HG03097 (cell line): ENCODE results near the gene ZSWIM4.
"Not testable (repeated sequence)": the region's sequence is repeated elsewhere in the genome, so short reads cannot be mapped to it uniquely, and the experiment has no call there.

Source experiments
- ATAC-seq: cut with Tn5 transposase; IDR thresholded peaks from one replicate; pipeline ENCODE4 v1.9.1; 2021; ENCODE audit not compliant: unreplicated experiment, low FRiP score

ZSWIM4 gene

DNA sequence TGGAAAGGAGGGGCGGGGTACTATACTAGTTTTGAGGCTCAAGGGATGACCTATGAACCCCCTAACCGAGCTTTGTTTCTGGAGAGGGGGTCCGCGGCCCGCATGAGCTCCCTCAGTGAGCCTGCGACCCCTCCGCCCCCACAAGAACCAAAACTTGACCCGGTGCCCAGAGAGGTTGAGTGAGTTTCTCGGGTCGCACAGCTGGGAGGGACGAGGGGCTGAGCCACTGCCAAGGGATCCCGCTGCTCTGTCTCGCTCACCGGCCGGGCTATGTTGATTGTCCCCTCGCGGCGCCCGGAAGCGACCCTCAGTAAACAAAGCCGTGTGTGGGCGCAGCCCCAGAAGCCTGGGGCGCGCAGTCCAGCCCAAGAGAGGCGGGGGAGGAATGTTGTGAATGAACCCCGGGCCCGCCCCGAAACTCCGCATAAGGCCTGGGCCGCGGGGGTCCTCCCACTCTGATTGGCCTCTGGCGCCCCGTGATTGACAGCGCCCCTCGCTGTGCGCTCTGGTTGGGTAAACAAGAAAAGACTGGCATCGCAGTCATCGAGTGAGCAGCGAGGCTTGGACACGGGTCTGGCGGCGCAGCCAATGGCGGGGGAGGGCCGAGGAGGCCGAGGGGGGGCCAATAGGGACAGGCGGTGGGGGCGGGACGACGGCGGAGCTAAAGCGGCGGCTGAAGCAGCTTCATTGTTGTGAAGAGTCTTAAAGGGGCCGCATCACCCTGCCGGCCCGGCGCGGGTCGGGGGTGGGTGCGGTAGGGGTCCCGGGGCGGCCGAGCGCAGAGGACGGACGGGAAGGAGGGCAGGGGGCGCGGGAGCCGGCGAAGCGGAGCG lies at the start of gene ZSWIM4:
TSS of gene ZSWIM4 (plus strand) at position 687 of the 833 bp plus-strand sequence. CDS start 206 bp downstream, outside the sequence.
- ATAC-seq, result peak; percentile 94

DNA sequence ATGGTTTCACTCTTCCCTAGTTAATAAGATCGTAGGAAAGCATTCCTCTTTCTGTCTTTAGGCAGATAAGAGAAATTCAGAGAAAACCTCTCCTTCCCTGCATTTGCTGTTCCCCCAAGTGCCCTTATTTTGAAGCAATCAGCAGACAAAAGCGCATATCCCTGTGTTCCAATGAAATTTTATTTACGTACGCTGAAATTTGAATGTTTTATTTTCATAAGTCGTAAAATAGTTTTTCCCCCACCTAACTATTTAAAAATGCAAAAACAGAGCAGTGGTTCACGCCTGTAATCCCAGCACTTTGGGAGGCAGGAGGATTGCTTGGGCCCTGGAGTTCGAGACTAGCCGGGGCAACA lies 48.2 kb upstream of the ZSWIM4 start:
- ATAC-seq, result no peak

DNA sequence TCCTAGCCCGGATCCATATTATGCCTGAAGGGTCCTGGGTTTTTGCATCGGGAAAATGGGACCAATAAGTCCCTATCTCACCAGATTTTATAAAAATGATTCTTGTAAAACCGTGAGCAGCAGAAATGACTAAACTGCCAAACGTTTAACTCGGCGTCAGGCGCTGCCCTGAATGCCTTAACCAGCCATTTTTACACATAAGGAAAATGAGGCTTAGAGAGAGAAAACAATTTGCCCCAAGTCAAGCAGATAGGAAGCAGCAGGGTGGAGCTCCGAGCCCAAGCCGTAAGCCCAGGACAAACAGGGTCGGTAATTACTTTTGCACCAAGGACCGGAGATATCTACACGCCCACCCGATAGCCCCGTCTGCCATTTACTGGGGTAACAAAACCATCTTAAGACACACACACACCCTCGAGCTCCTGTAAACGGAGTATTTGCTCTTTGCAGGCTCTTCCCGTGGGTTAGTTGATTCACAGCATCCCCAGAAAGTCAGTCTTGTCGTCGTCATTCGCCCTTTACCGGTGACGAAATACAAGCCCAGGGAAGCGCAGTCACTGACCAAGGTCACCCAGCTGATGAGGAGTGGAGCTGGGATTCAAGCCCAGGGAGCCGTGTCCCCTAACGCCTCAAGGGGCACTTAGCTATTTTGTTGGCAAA lies 46.9 kb upstream of the ZSWIM4 start:
- ATAC-seq, result no peak

DNA sequence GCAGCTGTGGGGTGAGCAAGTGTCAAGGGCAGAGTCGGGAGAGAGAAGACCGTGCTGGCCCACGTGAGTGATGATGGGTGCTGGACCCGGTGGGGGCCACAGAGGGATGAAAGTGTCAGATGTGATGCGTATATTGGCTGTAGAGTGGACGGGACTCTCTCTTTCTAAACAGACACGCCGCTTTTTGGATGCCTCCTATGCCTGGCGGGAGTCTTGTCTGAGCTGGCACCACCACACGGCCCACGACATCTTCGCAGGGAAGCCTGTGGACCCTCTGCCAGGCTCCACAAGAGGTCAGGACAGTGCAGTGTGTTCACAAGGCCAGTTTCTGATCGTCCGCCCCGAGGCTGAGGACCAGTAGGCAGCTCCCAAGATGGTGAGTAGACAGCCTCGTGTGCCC lies 43.8 kb upstream of the ZSWIM4 start:
- ATAC-seq, result no peak

DNA sequence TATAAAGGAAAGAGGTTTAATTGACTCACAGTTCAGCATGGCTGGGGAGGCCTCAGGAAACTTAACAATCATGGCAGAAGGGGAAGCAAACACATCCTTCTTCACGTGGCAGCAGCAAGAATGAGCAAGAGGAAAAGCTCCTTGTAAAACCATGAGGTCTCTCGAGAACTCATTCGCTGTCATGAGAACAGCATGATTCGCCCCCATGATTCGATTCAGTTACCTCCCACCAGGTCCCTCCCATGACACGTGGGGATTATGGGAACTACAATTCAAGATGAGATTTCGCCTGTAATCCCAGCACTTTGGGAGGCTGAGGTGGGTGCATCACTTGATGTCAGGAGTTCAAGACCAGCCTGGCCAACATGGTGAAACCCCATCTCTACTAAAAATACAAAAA lies 41.6 kb upstream of the ZSWIM4 start:
- ATAC-seq, result not testable (repeated sequence)

DNA sequence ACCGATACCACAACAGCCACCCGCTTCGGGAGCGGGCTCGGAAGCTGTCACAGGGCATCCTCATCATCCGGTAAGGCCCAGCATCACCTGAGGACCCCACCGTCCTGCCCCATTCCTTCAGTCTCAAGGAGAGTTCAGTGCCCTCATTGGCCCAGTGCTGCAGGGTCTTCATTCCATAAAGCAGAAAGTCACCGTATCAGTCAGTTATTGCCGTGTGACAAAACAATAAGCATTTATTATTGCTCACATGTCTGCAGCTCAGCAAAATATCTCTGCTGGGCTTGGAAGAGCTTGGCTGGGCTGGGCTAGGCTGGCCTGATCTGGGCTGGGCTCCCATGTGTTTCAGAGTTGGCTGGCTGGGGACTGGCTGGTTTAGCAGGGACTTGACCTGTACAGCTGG lies 39.0 kb upstream of the ZSWIM4 start:
- ATAC-seq, result no peak

DNA sequence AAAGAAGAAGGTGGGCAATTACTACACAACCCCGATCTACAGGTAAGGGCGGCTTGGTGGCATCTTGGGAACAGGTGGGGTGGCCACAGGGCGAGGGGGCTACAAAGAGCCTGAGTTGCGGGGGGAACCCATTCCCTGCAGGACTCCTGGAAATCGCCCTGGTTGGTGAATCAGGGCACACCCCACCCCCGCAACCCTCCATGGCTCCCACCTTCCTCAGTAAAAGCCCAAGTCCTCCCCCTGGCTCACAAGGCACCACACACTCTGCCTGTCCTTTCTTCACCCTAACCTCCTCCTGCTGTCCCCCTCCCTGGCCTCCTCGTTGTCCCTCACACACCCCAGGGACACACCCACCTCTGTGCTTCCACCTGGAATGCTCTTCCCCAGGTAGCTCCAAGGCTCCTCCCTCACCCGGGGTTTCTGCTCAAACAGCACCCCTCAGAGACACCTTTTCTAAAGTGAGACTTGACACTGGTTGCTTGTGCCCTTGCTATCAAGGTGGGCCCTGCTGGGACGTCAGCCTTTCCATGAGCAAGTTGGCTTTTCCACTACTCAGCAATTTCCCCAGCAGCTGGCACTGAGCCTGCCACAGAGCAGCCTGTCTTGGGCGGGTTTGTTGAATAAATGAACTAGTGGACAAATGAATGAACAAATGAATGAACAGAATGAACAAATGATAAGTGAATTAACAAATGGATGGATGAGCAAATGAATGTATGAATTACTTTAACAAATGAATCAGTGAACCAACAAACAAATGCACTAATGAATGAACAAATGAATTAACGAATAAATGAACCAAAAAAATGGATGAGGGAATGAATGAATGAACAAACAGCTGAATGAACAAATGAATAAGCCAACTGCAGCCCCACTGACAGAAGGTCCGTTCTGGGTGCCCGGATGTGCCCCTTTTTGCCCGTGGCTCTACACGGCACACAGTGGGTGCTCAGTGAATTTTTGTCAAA lies 37.2 kb upstream of the ZSWIM4 start:
- ATAC-seq, result no peak

DNA sequence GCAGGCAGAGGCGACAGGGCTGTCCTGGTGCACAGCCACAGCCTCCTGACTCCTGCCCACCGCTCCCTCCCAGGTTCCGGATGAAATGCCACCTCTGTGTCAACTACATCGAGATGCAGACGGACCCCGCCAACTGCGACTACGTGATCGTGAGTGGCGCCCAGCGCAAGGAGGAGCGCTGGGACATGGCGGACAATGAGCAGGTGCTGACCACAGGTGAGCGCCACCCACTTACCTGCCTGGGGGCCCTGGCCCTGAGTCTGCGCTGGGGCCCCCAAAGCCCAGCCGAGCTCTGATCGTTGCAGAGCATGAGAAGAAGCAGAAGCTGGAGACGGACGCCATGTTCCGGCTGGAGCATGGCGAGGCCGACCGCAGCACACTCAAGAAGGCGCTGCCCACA lies 36.4 kb upstream of the ZSWIM4 start:
- no peak for ATAC-seq

DNA sequence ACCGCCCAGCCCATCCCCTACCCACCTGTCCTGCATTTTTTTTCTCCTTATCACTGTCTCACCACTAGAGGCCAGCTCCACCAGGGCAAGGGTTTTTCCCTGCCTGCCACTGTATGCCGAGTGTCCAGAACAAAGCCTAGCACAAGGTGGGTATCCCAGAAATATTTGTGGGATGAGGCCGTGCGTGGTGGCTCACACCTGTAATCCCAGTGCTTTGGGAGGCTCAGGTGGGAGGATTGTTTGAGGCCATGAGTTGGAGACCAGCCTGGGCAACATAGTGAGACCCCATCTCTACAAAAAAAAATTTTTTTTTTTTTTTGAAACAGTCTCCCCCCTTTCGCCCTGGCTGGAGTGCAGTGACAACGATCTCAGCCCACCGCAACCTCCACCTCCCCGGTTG lies 33.8 kb upstream of the ZSWIM4 start:
- ATAC-seq, result no peak

DNA sequence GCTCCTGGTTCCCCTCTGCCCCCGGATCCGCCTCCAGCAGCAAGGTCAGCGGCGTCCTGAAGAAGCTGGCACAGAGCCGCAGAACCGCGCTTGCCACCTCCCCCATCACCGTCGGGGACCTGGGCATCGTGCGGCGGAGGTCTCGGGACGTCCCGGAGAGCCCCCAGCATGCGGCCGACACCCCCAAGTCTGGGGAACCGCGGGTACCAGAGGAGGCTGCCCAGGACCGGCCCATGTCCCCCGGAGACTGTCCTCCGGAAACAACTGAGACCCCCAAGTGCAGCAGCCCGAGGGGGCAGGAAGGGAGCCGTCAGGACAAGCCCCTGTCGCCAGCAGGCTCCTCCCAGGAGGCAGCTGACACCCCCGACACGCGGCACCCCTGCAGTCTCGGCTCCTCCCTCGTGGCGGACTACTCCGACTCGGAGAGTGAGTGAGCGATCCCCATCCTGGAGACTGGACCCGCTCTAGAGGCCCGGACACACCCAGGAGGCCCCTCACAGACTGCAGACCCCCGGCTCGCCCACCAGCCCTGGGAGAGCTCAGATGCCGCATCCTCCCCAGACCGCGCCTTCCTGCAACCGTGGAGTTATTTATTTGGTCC lies 32.5 kb upstream of the ZSWIM4 start:
- ATAC-seq, result no peak

DNA sequence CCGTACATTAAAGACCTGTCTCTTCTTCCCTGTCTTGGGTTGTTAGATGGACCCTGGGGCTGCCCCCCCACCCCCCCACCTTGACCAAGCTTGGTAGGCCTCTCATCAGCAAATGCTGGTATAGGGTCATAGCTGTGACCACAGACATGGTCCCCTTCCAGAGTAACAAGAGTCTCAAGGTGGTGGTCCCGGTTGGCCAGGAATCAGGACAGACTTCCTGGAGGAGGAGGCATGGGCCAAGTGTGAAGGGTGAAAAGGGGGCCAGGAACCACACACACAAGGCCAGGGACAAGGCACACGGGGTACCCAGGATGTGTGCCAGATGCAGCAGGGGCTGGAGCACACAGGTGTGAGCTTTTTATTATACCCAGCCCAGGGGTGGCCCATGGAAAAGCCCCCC lies 32.0 kb upstream of the ZSWIM4 start:
- ATAC-seq, result no peak

DNA sequence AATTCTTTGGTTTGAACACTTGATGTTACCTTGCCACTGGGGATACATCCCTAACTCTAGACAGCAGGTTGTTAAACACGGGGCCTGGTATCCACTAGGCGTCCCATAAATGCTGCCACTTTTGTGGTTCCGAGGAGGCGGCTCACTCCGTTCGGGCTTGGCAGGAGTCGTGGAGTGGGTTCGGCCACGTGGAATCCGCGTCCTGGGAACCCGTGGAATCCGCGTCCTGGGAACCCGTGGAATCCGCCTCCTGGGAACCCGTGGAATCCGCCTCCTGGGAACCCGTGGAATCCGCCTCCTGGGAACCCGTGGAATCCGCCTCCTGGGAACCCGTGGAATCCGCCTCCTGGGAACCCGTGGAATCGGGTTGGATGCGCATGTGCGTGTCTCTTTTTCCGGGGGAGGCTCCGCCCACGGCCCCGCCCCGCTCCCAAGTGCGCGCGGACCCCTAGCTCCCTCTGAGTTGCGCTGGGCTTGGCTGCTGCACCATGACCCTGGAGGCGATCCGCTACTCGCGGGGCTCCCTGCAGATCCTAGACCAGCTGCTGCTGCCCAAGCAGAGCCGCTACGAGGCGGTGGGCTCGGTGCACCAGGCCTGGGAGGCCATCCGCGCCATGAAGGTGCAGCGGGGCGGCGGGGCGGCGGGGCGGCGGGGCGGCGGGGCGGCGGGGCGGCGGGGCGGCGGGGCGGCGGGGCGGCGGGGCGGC lies 31.0 kb upstream of the ZSWIM4 start, which contains the start of gene MRI1:
TSS of gene MRI1 (plus strand) at position 422 of the 707 bp plus-strand sequence. CDS start at position 489, 67 bp downstream.
- no peak for ATAC-seq

DNA sequence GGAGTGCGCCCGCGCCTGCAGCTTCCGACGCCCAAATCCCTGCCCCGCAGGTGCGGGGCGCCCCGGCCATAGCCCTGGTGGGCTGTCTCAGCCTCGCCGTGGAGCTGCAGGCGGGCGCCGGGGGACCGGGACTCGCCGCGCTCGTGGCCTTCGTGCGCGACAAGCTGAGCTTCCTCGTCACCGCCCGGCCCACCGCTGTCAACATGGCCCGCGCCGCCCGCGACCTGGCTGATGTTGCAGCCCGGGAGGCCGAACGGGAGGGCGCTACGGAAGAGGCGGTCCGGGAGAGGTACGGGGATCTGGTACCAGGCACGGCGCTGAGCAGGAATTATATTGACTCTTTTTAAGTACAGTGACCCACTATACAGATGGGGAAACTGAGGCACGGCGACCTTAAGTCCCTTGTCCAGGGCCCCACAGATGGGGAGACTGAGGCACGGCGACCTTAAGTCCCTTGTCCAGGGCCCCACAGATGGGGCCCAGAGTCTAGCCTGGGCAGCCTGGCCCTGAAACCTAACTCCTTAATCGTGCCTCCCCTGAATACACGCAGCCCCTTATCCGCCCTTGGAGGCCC lies 30.3 kb upstream of the ZSWIM4 start:
- ATAC-seq, result no peak

DNA sequence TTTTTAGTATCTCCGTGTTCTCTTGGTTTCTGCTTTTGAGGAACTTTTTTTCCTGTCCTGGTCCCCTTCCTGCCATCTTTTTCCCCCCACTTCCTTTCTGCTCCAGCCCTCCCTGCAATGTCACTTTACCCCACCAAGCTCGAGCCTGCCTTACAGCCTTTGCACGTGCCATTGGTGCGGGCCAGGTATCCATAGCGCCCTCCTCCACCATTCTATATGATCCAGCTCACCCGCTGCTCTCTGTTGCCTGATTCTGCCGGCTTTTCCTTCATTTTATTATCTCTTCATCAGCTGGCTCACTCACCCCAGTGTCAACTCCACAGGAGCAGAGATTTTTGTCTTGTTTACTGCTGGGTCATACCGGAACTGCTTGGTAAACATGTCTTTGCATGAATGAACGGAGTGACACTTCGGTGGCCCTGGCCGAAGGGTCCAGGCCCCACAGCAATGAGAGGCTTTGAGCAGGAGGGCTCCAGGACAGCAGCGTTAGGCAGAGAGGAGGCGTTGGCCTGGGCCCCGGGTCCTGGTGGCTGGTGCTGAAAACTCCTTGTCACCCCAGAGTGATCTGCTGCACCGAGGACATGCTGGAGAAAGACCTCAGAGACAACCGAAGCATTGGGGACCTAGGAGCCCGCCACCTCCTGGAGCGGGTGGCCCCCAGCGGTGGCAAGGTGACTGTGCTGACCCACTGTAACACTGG lies 29.7 kb upstream of the ZSWIM4 start:
- ATAC-seq, result no peak

DNA sequence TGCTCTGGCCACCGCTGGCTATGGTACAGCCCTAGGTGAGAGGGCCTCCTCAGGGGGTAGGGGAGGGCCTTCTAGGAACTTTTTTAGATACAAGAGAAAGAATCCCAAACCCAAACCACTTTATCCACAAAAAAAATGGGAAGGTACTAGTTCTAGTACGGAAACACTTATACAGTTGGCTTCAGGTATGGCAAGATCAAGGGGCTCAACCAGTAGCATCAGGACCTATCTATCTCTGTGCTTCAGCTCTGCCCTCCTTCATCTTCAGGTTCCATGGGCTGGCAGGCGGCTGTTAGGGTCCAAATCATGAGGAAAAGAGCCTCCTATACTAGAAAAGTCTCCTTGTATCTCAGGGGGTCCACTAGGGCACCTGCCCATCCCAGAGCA lies 29.2 kb upstream of the ZSWIM4 start:
- no peak for ATAC-seq

DNA sequence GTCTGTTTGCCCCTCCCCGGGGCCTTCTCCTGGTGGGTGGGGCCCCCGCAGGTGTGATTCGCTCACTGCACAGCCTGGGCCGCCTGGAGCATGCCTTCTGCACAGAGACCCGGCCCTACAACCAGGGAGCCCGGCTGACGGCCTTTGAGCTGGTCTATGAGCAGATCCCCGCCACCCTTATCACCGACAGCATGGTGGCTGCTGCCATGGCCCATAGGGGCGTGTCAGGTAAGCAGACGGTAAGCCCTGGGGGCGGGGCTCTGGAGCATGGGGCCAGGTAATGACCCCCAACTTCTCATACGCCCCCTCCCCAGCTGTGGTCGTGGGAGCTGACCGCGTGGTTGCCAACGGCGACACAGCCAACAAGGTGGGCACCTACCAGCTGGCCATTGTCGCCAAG lies 26.7 kb upstream of the ZSWIM4 start:
- ATAC-seq, result no peak

DNA sequence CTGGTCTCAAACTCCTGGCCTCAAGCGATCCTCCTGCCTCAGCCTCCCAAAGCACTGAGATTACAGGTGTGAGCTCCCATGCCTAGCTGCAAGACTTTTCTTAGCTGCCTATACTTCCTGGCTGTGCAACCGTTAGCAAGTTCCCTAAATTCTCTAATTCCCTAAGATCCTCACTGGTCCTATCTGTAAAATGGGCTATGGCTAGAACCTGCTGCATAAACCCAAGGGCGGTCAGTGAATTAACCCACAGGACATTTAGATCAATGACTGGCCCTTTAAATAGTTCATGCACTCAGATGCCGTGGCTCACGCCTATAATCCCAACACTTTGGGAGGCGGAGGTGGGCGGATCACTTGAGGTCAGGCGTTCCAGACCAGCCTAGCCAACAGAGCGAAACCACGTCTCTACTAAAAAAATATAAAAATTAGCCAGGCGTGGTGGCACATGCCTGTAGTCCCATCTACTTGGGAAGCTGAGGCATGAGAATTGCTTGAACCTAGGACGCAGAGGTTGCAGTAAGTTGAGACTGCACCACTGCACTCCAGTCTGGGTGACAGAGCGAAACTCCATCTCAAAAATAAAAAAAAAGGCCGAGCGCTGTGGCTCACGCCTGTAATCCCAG lies 25.1 kb upstream of the ZSWIM4 start:
- no peak for ATAC-seq
